ENCODE measurements around the gene SCN4B.

The SCN4B gene

DNA sequence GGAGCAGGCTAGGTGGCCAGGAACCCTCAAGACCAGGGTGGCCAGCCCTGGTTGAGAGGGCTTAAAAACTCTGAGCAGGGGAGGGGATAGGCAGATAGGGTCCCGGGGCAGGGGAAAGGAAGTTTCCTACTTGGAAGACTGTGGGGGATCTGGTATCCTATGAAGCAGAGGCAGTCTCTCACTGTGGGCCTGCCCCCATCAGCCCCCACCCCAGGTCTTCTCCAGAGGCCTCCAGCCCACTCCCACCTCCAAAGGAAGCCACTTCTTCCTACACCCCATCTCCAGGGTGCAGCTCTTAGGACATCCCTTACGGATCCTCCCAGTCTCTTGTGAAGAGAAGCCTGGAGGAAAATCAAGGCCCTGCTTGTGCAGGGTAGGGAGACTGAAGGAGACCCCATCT, 16.3 kb downstream of the SCN4B start:
- Histone ChIP-seq H3K4me3 (no peak overlapping the region), H3K27ac (no peak overlapping the region)

DNA sequence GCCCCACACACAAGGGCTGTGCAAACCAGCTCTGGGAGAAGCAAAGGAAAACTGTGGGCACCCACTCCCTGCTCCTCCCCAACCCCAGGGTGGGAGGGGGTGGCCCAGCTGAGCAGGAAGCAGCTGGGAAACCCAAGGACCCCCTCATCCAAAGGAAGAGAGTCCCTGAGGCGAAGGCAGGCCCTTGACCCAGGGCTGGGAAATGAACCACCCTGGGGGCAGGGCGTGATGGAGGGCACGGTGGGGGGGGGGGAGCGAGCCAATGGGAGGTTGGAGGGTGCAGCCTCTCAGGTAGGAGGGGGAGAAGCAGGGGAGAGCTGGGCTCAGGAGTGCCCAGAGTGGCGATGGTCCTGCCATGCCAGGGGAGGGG, 16.8 kb downstream of the SCN4B start:
- H3K4me3 ChIP-seq = no peak overlapping the region

GRCh38 chr11:118135051-118135795, 17.4 kb downstream of the SCN4B start:
- Histone ChIP-seq H3K4me3 (no peak overlapping the region), H3K27ac (no peak overlapping the region)

More for the DNA sequence above, 16.8 kb downstream of the SCN4B start:
- no peak overlapping the region for H3K27ac ChIP-seq

- no peak overlapping the region for H3K4me3 ChIP-seq
- H3K27ac ChIP-seq = no peak overlapping the region
These were observed 18.8 kb downstream of the SCN4B start for GRCh38 chr11:118133816-118134215.

GRCh38 chr11:118132385-118133151, 20.1 kb downstream of the SCN4B start:
- no peak overlapping the region for H3K4me3 ChIP-seq
- no peak overlapping the region for H3K27ac ChIP-seq

GRCh38 chr11:118129471-118130172, 23.0 kb downstream of the SCN4B start:
- H3K4me3 ChIP-seq = no peak overlapping the region
- H3K27ac ChIP-seq = no peak overlapping the region

DNA sequence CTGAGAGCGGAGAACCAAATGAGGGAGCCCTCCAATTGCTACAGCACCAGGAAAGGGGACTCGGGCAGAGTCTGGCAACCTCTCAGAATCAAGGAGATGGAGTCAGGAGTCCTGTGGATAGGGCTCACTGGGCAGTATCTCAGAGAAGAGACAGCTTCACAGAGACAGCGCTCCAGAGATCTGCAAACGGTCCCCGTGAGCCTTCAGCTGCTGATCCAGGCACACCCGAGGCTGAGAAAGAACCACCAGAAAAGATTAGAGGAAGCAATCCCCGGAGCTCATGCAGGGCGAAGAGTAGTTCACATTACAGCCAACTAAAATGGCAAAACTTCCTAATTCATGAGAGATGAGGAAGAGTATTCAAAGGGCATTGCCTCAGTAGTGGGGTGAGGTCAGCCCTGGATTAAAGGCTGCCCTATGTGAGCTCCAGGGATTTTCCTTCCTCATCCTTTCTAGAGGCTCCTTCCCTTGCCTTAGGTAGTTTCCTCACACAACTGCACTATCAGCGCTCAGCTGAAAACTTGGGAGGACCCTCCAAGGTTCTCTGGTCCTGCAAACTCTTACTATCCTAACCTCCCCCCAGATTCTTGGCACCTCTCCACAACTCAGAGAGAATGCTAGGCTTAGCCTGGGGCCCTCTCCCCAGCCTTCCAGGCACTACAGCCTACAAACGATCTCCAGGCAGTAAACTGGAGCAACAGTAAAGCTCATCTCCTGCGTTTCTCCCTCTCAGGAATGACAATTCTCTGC, 23.7 kb downstream of the SCN4B start:
- H3K4me3 ChIP-seq = no peak overlapping the region
- no peak overlapping the region for H3K27ac ChIP-seq

- Histone ChIP-seq H3K27ac (no peak overlapping the region), H3K4me3 (no peak overlapping the region)
These were observed 24.3 kb downstream of the SCN4B start for GRCh38 chr11:118128310-118128709.

GRCh38 chr11:118126082-118126838, 26.4 kb downstream of the SCN4B start:
- no peak overlapping the region for H3K27ac ChIP-seq
- H3K4me3 ChIP-seq = no peak overlapping the region

GRCh38 chr11:118124929-118125535, 27.6 kb downstream of the SCN4B start:
- H3K4me3 ChIP-seq = no peak overlapping the region
- no peak overlapping the region for H3K27ac ChIP-seq

DNA sequence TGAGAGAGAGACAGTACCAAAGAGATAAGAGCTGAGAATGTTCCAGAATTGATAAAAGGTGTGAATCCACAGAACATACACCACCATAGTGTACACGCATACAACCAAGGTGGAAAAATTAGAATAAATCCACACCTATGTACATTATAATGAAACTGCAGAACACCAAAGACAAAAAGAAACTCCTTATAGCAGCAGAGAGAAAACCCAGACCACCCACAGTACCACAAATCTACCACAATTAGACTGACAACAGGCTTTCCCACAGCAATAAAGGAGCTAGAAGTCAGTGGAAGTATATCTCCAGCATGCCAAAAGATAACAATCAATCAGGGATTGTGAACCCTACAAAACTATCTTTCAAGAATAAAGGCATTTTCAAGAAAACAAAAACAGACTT, 31.8 kb downstream of the SCN4B start:
- H3K4me3 ChIP-seq = no peak overlapping the region
- H3K27ac ChIP-seq = no peak overlapping the region

- Histone ChIP-seq H3K4me3 (no peak overlapping the region), H3K27ac (no peak overlapping the region)
These were observed 34.6 kb downstream of the SCN4B start for GRCh38 chr11:118117790-118118601.

- no peak overlapping the region for H3K27ac ChIP-seq
- no peak overlapping the region for H3K4me3 ChIP-seq
These were observed 37.6 kb downstream of the SCN4B start for GRCh38 chr11:118115048-118115447.

DNA sequence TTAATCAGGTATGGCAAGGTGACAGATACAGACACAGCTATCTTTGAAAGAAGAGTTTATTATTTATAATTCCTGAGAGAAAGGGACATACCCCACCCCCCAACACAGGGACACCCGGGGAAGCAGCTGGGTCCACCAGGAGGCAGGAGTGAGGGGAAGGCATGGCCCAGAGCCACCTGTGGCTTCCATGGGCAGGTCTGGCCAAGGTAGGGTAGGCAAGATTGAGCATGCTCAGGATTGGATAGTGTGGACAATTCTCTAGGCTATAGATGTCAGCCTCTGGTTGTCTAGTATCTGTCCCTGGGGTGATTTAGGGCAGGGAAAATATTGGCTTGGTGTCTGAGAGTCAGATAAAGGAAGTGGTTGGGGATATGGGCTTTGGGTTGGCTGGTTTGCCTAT, 38.4 kb downstream of the SCN4B start:
- H3K4me3 ChIP-seq = no peak overlapping the region
- H3K27ac ChIP-seq = no peak overlapping the region

GRCh38 chr11:118112711-118113430, 39.8 kb downstream of the SCN4B start:
- no peak overlapping the region for H3K4me3 ChIP-seq
- H3K27ac ChIP-seq = no peak overlapping the region

DNA sequence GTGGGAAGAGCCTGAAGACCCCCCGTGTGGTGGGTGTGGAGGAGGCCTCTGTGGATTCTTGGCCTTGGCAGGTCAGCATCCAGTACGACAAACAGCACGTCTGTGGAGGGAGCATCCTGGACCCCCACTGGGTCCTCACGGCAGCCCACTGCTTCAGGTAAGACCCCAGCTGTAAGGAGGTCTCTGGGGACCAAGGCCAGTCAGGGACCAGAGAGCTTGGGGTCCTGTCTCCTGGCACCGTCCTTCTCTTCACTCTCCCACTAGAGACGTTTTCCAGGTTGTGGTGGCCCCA, 40.9 kb downstream of the SCN4B start:
- H3K4me3 ChIP-seq = no peak overlapping the region

GRCh38 chr11:118111019-118111743, 41.4 kb downstream of the SCN4B start:
- Histone ChIP-seq H3K4me3 (no peak overlapping the region), H3K27ac (peak overlapping the region in 3 of 21 experiments; percentile 37 to 57 (median 40))

More for the DNA sequence above, 40.9 kb downstream of the SCN4B start:
- peak overlapping the region in 3 of 21 experiments; percentile 37 to 57 (median 40) for H3K27ac ChIP-seq
